Measurements from ENCODE around the gene LINGO1.
A peak's percentile ranks its signal among the peaks of the same experiment; 100 is the strongest.

The LINGO1 gene

GRCh38 chr15:77617476-77618230, 15.1 kb downstream of the LINGO1 start:
- peak; percentile 28 for DNase-seq (ENCODE audit: low spot score)

- DNase-seq (ENCODE audit: low spot score): no peak
These were observed 16.6 kb downstream of the LINGO1 start for GRCh38 chr15:77616072-77616471.

- DNase-seq (ENCODE audit: low spot score): no peak
These were observed 17.2 kb downstream of the LINGO1 start for GRCh38 chr15:77615472-77615871.

GRCh38 chr15:77614251-77614806, 18.4 kb downstream of the LINGO1 start:
- no peak for DNase-seq (ENCODE audit: low spot score)

- no peak for DNase-seq (ENCODE audit: low spot score)
These were observed 18.9 kb downstream of the LINGO1 start for GRCh38 chr15:77613814-77614213.

GRCh38 chr15:77612958-77613601, 19.6 kb downstream of the LINGO1 start:
- no peak for DNase-seq (ENCODE audit: low spot score)

GRCh38 chr15:77611767-77612166, 20.9 kb downstream of the LINGO1 start:
- no peak for DNase-seq (ENCODE audit: low spot score)

GRCh38 chr15:77610731-77611130, 22.0 kb downstream of the LINGO1 start:
- DNase-seq (ENCODE audit: low spot score): no peak

- no peak for DNase-seq (ENCODE audit: low spot score)
These were observed 23.2 kb downstream of the LINGO1 start for GRCh38 chr15:77609558-77609957.

GRCh38 chr15:77608774-77609173, 23.9 kb downstream of the LINGO1 start:
- no peak for DNase-seq (ENCODE audit: low spot score)

GRCh38 chr15:77607894-77608261, 24.8 kb downstream of the LINGO1 start:
- DNase-seq (ENCODE audit: low spot score): no peak

- DNase-seq (ENCODE audit: low spot score): no peak
These were observed 25.4 kb downstream of the LINGO1 start for GRCh38 chr15:77607111-77607893.

GRCh38 chr15:77606142-77607034, 26.3 kb downstream of the LINGO1 start:
- DNase-seq (ENCODE audit: low spot score): no peak

GRCh38 chr15:77605547-77605946, 27.2 kb downstream of the LINGO1 start:
- no peak for DNase-seq (ENCODE audit: low spot score)

- no peak for DNase-seq (ENCODE audit: low spot score)
These were observed 27.7 kb downstream of the LINGO1 start for GRCh38 chr15:77604973-77605372.

GRCh38 chr15:77603611-77604336, 28.9 kb downstream of the LINGO1 start:
- no peak for DNase-seq (ENCODE audit: low spot score)

GRCh38 chr15:77602800-77603199, 29.9 kb downstream of the LINGO1 start:
- no peak for DNase-seq (ENCODE audit: low spot score)

- DNase-seq (ENCODE audit: low spot score): peak; percentile 11
These were observed 32.8 kb downstream of the LINGO1 start for GRCh38 chr15:77599899-77600298.

- DNase-seq (ENCODE audit: low spot score): no peak
These were observed 33.4 kb downstream of the LINGO1 start for GRCh38 chr15:77599357-77599756.

GRCh38 chr15:77598644-77599043, 34.1 kb downstream of the LINGO1 start:
- DNase-seq (ENCODE audit: low spot score): no peak

All from activated CD4-positive, alpha-beta T cell treated with anti-CD3 and anti-CD28 coated beads, Interleukin-2, Interleukin-4, amounts not matched to agents 100 ng/mL and 50 ng/mL, durations not matched to agents 16 hours and 8 hours (primary cell).